Activated CD8-positive, alpha-beta memory T cell treated with anti-CD3 and anti-CD28 coated beads, Interleukin-2, amount 50 U/mL, for 24 hours (primary cell): ENCODE results near the gene PCDHGA6.
"Not testable (repeated sequence)": the region's sequence is repeated elsewhere in the genome, so short reads cannot be mapped to it uniquely, and the experiment has no call there.

Experiments used
- DNase-seq: peaks from one replicate; pipeline ENCODE4 v3.0.0-alpha.2; 2020; ENCODE audit errors: extremely low read depth

Gene PCDHGA6

DNA sequence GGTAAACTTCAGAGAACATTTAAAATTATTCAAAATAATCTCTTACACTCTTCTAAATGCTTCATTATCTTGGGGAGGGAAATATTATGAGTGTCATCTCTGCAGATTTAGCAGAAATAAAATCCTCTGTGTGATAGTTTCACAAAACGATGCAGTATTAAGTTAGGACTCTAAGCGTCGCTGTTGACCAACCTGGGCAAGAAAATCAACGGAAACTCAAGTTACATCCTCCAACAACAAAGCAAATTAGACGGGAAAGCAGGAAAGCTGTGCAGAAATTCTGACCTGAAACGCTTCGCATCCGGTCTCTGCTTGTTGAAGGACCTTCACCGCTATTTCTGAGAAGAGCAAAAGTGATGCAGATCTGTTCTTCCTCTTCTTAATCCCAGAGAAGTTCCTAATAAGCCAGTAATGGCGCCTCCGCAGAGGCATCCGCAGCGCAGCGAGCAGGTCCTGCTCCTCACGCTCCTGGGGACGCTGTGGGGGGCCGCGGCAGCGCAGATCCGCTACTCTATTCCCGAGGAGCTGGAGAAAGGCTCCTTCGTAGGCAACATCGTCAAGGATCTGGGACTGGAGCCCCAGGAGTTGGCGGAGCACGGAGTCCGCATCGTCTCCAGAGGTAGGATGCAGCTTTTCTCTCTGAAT, at the start of gene PCDHGA6:
Gene PCDHGA6, plus strand, starts transcription at position 219 of the 645 bp plus-strand sequence. Its CDS starts 193 bp downstream, at position 412.
- DNase-seq, result no peak

GRCh38 chr5:141326088-141326854, 47.4 kb upstream of the PCDHGA6 start:
- no peak for DNase-seq

DNA sequence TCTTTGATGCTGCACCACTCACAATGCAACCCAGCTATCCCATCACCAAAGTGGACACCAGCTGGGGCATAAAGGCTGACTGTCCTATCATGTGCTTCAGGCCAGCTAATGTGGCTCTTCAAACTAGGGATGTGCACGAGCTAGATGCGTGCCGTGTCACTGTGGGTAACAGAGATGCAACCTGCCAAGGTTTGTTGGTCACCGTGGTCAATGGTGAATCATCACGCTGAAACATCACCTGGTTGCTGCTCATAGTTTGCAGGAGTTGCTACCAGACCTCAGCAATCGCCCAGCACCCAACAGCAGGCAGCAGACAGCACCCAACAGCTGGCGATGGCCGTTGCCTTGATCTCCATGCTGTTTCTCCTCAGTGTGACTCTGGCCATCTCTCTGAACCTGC, 45.5 kb upstream of the PCDHGA6 start:
- DNase-seq, result no peak

GRCh38 chr5:141330299-141331080, 43.2 kb upstream of the PCDHGA6 start, which contains the start of gene PCDHGA1:
Gene PCDHGA1 (plus strand): TSS chr5:141330514.
- DNase-seq, result no peak

- not testable (repeated sequence) for DNase-seq
Observed at GRCh38 chr5:141332571-141332970, 41.1 kb upstream of the PCDHGA6 start.

GRCh38 chr5:141338538-141339306, 35.0 kb upstream of the PCDHGA6 start, which contains the start of gene PCDHGA2:
Gene PCDHGA2 (plus strand): TSS chr5:141338760.
- DNase-seq, result no peak

- not testable (repeated sequence) for DNase-seq
Observed at GRCh38 chr5:141340781-141341354, 32.8 kb upstream of the PCDHGA6 start.

DNA sequence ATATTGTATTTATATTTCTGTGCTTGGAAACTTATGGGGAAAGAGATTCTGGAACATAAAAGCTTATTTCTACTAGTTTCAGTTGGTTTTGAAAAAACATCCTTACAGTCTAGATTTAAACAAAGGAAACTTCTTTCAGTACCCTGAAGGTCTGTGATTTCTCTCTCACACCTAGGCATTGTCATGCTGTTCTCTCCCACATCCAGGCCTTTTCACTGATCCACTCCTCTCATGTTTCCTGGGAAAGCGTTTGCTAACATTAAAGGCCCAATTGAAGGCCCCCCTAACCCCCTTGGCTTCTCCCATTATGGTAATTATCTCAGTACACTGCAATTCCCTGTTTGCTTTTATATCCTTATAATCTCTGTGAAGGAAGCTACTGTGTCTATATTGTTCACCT, 30.9 kb upstream of the PCDHGA6 start:
- DNase-seq, result no peak

GRCh38 chr5:141343242-141343952, 30.3 kb upstream of the PCDHGA6 start, which contains the start of gene PCDHGA3:
Gene PCDHGA3 (plus strand): TSS chr5:141343829. CDS start chr5:141344034, 205 bp downstream.
- DNase-seq, result no peak

- no peak for DNase-seq
Observed at GRCh38 chr5:141343953-141344463, 29.7 kb upstream of the PCDHGA6 start.

DNA sequence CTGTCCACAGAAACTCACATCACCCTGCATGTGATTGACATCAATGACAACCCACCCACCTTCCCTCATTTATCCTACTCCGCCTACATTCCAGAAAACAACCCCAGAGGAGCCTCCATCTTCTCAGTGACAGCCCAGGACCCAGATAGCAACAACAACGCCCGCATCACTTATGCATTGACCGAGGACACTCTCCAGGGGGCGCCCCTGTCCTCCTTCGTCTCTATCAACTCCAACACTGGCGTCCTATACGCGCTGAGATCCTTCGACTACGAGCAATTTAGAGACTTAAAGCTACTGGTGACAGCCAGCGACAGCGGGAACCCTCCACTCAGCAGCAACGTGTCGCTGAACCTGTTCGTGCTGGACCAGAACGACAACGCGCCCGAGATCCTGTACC, 28.4 kb upstream of the PCDHGA6 start:
- DNase-seq, result no peak

DNA sequence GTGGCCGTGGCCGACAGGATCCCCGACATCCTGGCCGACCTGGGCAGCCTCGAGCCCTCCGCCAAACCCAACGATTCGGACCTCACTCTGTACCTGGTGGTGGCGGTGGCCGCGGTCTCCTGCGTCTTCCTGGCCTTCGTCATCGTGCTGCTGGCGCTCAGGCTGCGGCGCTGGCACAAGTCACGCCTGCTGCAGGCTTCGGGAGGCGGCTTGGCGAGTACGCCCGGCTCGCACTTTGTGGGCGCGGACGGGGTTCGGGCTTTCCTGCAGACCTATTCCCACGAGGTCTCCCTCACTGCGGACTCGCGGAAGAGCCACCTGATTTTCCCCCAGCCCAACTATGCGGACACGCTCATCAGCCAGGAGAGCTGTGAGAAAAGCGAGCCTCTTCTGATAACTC, 27.7 kb upstream of the PCDHGA6 start:
- DNase-seq, result not testable (repeated sequence)

- DNase-seq, result no peak
Observed at GRCh38 chr5:141349917-141350619, 23.6 kb upstream of the PCDHGA6 start, which contains the start of gene PCDHGB1. Gene PCDHGB1 (plus strand): TSS chr5:141350099. CDS start chr5:141350261, 162 bp downstream.

DNA sequence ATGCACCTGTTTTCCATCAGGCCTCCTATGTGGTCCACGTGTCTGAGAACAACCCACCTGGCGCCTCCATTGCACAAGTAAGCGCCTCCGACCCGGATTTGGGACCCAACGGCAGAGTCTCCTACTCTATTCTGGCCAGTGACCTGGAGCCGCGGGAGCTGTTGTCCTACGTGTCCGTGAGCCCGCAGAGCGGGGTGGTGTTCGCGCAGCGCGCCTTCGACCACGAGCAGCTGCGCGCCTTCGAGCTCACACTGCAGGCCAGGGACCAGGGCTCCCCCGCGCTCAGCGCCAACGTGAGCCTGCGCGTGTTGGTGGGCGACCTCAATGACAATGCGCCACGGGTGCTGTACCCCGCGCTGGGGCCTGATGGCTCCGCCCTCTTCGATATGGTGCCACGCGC, 22.1 kb upstream of the PCDHGA6 start:
- no peak for DNase-seq

GRCh38 chr5:141354900-141355469, 18.7 kb upstream of the PCDHGA6 start, which contains the start of gene PCDHGA4:
Gene PCDHGA4 (plus strand): TSS chr5:141355021. CDS start chr5:141355108, 87 bp downstream.
- no peak for DNase-seq

- no peak for DNase-seq
Observed at GRCh38 chr5:141355641-141356040, 18.1 kb upstream of the PCDHGA6 start.

DNA sequence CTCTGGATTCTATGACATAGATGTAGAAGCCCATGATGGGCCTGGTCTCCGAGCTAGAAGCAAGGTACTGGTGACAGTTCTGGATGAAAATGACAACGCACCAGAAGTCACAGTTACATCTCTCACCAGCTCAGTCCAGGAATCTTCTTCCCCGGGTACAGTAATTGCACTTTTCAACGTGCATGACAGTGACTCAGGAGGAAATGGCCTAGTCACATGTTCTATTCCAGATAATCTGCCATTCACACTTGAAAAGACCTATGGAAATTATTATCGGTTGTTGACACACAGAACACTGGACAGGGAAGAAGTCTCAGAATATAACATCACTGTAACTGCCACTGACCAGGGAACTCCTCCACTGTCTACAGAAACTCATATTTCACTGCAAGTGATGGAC, 17.6 kb upstream of the PCDHGA6 start:
- DNase-seq, result no peak

DNA sequence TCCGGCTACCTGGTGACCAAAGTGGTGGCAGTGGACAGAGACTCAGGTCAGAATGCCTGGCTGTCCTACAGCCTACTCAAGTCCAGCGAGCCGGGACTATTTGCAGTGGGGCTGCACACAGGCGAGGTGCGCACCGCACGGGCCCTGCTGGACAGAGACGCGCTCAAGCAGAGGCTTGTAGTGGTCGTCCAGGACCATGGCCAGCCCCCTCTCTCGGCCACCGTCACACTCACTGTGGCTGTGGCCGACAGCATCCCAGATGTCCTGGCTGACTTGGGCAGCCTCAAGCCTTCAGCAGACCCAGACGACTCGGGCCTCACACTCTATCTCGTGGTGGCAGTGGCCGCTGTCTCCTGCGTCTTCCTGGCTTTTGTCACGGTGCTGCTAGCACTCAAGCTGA, 16.7 kb upstream of the PCDHGA6 start:
- no peak for DNase-seq
